Activated CD8-positive, alpha-beta T cell treated with anti-CD3 and anti-CD28 coated beads, Interleukin-2, amount 10 ng/mL, durations not matched to agents 7 days and 5 days (primary cell): ENCODE data around the gene CADM2. TPM values are rescaled to one million over a fixed set of nuclear protein-coding genes. Genes with fewer than 3 reads are reported as not detected.

Experiments used
- ATAC-seq: fragments of 150-1000 bp; cut with Tn5 transposase; one replicate; pipeline ENCODE4 v1.10.0; 2021; ENCODE audit warnings: moderate library complexity
- CTCF ChIA-PET: fragments of 350-600 bp; sonication (Branson Sonifier 250); formaldehyde crosslinking; loops from one replicate; lab custom pipeline; 2021; ENCODE audit warnings: antibody characterized with exemption; lab: Charles Lee
- POLR2A ChIA-PET: fragments of 350-600 bp; sonication (Branson Sonifier 250); formaldehyde crosslinking; loops from one replicate; lab custom pipeline; 2021; ENCODE audit warnings: antibody characterized with exemption; lab: Charles Lee
- DNase-seq: peaks from one replicate; pipeline ENCODE4 v3.0.0-alpha.2; 2020
- H3K27ac Mint-ChIP-seq: one replicate; pipeline ENCODE4 v1.8.0; 2021; ENCODE audit warnings: mild to moderate bottlenecking, mixed read lengths
- H3K27me3 Mint-ChIP-seq: one replicate; pipeline ENCODE4 v1.8.0; 2021; ENCODE audit warnings: low read depth, mixed read lengths
- H3K36me3 Mint-ChIP-seq: one replicate; pipeline ENCODE4 v1.8.0; 2021; ENCODE audit warnings: low read depth, mixed read lengths
- H3K4me1 Mint-ChIP-seq: one replicate; pipeline ENCODE4 v1.8.0; 2021; ENCODE audit warnings: low read depth, mixed read lengths
- H3K4me3 Mint-ChIP-seq: one replicate; pipeline ENCODE4 v1.8.0; 2021; ENCODE audit warnings: mild to moderate bottlenecking, mixed read lengths
- H3K9me3 Mint-ChIP-seq: one replicate; pipeline ENCODE4 v1.8.0; 2022; ENCODE audit warnings: mixed read lengths; ENCODE audit not compliant: insufficient read depth
- total RNA-seq, 2 experiments: library from RNA; stranded (reverse); gene quantifications; one replicate each; pipeline ENCODE4 v1.2.3, GENCODE V29; 2021

CADM2 gene
- total RNA-seq, 2 experiments from 2014 or later = 0.21 to 0.29 TPM

- Mint-ChIP-seq H3K27ac (no peak overlapping the region), H3K36me3 (no peaks in the 10 kb centered on the region), H3K27me3 (no peaks in the 10 kb centered on the region), H3K9me3 (no peaks in the 10 kb centered on the region), H3K4me3 (no peak overlapping the region), H3K4me1 (no peaks in the 10 kb centered on the region)
- ATAC-seq (no peak), DNase-seq (no peak)
- CTCF ChIA-PET = no interaction called here
- POLR2A ChIA-PET = no interaction called here
Measured at GRCh38 chr3:85603378-85603777, 644.6 kb downstream of the CADM2 start.

- DNase-seq = no peak
- H3K27ac Mint-ChIP-seq = no peak overlapping the region
- no peaks in the 10 kb centered on the region for H3K9me3 Mint-ChIP-seq
- H3K27me3 Mint-ChIP-seq = no peaks in the 10 kb centered on the region
- no peaks in the 10 kb centered on the region for H3K36me3 Mint-ChIP-seq
- ChIA-PET CTCF (no interaction called here), POLR2A (no interaction called here)
- no peaks in the 10 kb centered on the region for H3K4me1 Mint-ChIP-seq
- H3K4me3 Mint-ChIP-seq = no peak overlapping the region
- no peak for ATAC-seq
Measured at GRCh38 chr3:85604641-85605040, 645.9 kb downstream of the CADM2 start.

GRCh38 chr3:85605066-85605465 lies 646.3 kb downstream of the CADM2 start:
- POLR2A ChIA-PET = no interaction called here
- Mint-ChIP-seq H3K27ac (no peak overlapping the region), H3K4me3 (no peak overlapping the region), H3K36me3 (no peaks in the 10 kb centered on the region), H3K9me3 (no peaks in the 10 kb centered on the region), H3K4me1 (no peaks in the 10 kb centered on the region), H3K27me3 (no peaks in the 10 kb centered on the region)
- DNase-seq = no peak
- CTCF ChIA-PET = no interaction called here
- no peak for ATAC-seq

- H3K27me3 Mint-ChIP-seq = no peaks in the 10 kb centered on the region
- H3K9me3 Mint-ChIP-seq = no peaks in the 10 kb centered on the region
- H3K4me1 Mint-ChIP-seq = no peaks in the 10 kb centered on the region
- ChIA-PET CTCF (no interaction called here), POLR2A (no interaction called here)
- no peak overlapping the region for H3K27ac Mint-ChIP-seq
- DNase-seq (no peak), ATAC-seq (no peak)
- H3K4me3 Mint-ChIP-seq = no peak overlapping the region
- no peaks in the 10 kb centered on the region for H3K36me3 Mint-ChIP-seq
Measured at GRCh38 chr3:85626662-85627061, 667.9 kb downstream of the CADM2 start.

GRCh38 chr3:85627932-85628331 lies 669.1 kb downstream of the CADM2 start:
- Mint-ChIP-seq H3K36me3 (no peaks in the 10 kb centered on the region), H3K4me1 (no peaks in the 10 kb centered on the region), H3K27me3 (no peaks in the 10 kb centered on the region), H3K4me3 (no peak overlapping the region), H3K27ac (no peak overlapping the region), H3K9me3 (no peaks in the 10 kb centered on the region)
- no peak for DNase-seq
- CTCF ChIA-PET = no interaction called here
- POLR2A ChIA-PET = no interaction called here
- no peak for ATAC-seq

- Mint-ChIP-seq H3K27ac (no peak overlapping the region), H3K4me3 (no peak overlapping the region), H3K36me3 (no peaks in the 10 kb centered on the region), H3K4me1 (no peaks in the 10 kb centered on the region), H3K9me3 (no peaks in the 10 kb centered on the region), H3K27me3 (no peaks in the 10 kb centered on the region)
- ATAC-seq (no peak), DNase-seq (no peak)
- POLR2A ChIA-PET = no interaction called here
- CTCF ChIA-PET = interaction anchor here (1.5 kb wide), 1 partner anchor 24 kb away, joined by 3 read pairs; no protein-coding TSS in a partner anchor
Measured at GRCh38 chr3:85631070-85631469, 672.3 kb downstream of the CADM2 start.

- no peaks in the 10 kb centered on the region for H3K27me3 Mint-ChIP-seq
- ChIA-PET POLR2A (no interaction called here), CTCF (no interaction called here)
- ATAC-seq = no peak
- DNase-seq = no peak
- H3K4me1 Mint-ChIP-seq = no peaks in the 10 kb centered on the region
- H3K36me3 Mint-ChIP-seq = no peaks in the 10 kb centered on the region
- H3K9me3 Mint-ChIP-seq = no peaks in the 10 kb centered on the region
- H3K4me3 Mint-ChIP-seq = no peak overlapping the region
- H3K27ac Mint-ChIP-seq = no peak overlapping the region
Measured at GRCh38 chr3:85632921-85633320, 674.1 kb downstream of the CADM2 start.

GRCh38 chr3:85652360-85652759 lies 693.6 kb downstream of the CADM2 start:
- no peak for DNase-seq

GRCh38 chr3:85660451-85660850 lies 701.7 kb downstream of the CADM2 start:
- no peak for DNase-seq
- no peaks in the 10 kb centered on the region for H3K4me1 Mint-ChIP-seq
- no peak overlapping the region for H3K4me3 Mint-ChIP-seq
- no peak overlapping the region for H3K27ac Mint-ChIP-seq
- ChIA-PET CTCF (no interaction called here), POLR2A (no interaction called here)
- no peaks in the 10 kb centered on the region for H3K9me3 Mint-ChIP-seq
- no peaks in the 10 kb centered on the region for H3K27me3 Mint-ChIP-seq
- no peak for ATAC-seq
- no peaks in the 10 kb centered on the region for H3K36me3 Mint-ChIP-seq

More at GRCh38 chr3:85652360-85652759, 693.6 kb downstream of the CADM2 start:
- ChIA-PET POLR2A (no interaction called here), CTCF (no interaction called here)
- no peaks in the 10 kb centered on the region for H3K27me3 Mint-ChIP-seq
- no peak overlapping the region for H3K4me3 Mint-ChIP-seq
- H3K4me1 Mint-ChIP-seq = no peaks in the 10 kb centered on the region
- no peak for ATAC-seq
- H3K9me3 Mint-ChIP-seq = peaks cover 8% of the 10 kb centered on the region
- H3K36me3 Mint-ChIP-seq = no peaks in the 10 kb centered on the region
- H3K27ac Mint-ChIP-seq = no peak overlapping the region

- ChIA-PET POLR2A (no interaction called here), CTCF (no interaction called here)
- no peaks in the 10 kb centered on the region for H3K4me1 Mint-ChIP-seq
- DNase-seq = no peak
- no peaks in the 10 kb centered on the region for H3K9me3 Mint-ChIP-seq
- no peaks in the 10 kb centered on the region for H3K27me3 Mint-ChIP-seq
- no peak overlapping the region for H3K27ac Mint-ChIP-seq
- H3K36me3 Mint-ChIP-seq = no peaks in the 10 kb centered on the region
- no peak overlapping the region for H3K4me3 Mint-ChIP-seq
- ATAC-seq = no peak
Measured at GRCh38 chr3:85662462-85662861, 703.7 kb downstream of the CADM2 start.

GRCh38 chr3:85667744-85668143 lies 709.0 kb downstream of the CADM2 start:
- ChIA-PET POLR2A (no interaction called here), CTCF (no interaction called here)

GRCh38 chr3:85670634-85671205 lies 711.9 kb downstream of the CADM2 start:
- DNase-seq = no peak
- Mint-ChIP-seq H3K27me3 (no peaks in the 10 kb centered on the region), H3K9me3 (no peaks in the 10 kb centered on the region), H3K36me3 (no peaks in the 10 kb centered on the region), H3K27ac (no peak overlapping the region), H3K4me1 (no peaks in the 10 kb centered on the region), H3K4me3 (no peak overlapping the region)
- POLR2A ChIA-PET = no interaction called here
- CTCF ChIA-PET = no interaction called here
- no peak for ATAC-seq

More at GRCh38 chr3:85667744-85668143, 709.0 kb downstream of the CADM2 start:
- DNase-seq (no peak), ATAC-seq (no peak)
- Mint-ChIP-seq H3K27me3 (no peaks in the 10 kb centered on the region), H3K9me3 (no peaks in the 10 kb centered on the region), H3K4me3 (no peak overlapping the region), H3K27ac (no peak overlapping the region), H3K4me1 (no peaks in the 10 kb centered on the region), H3K36me3 (no peaks in the 10 kb centered on the region)

- Mint-ChIP-seq H3K27me3 (no peaks in the 10 kb centered on the region), H3K27ac (no peak overlapping the region), H3K36me3 (no peaks in the 10 kb centered on the region), H3K4me3 (no peak overlapping the region), H3K9me3 (no peaks in the 10 kb centered on the region), H3K4me1 (no peaks in the 10 kb centered on the region)
- ATAC-seq = no peak
- no peak for DNase-seq
- ChIA-PET POLR2A (no interaction called here), CTCF (no interaction called here)
Measured at GRCh38 chr3:85672761-85673160, 714.0 kb downstream of the CADM2 start.
